ENCODE data around the gene GPR39. TPM values are rescaled to one million over a fixed set of nuclear protein-coding genes. Genes with fewer than 3 reads are reported as not detected.

GPR39 gene
- total RNA-seq, 1 experiment from 2014 or later = 0.50 TPM

DNA sequence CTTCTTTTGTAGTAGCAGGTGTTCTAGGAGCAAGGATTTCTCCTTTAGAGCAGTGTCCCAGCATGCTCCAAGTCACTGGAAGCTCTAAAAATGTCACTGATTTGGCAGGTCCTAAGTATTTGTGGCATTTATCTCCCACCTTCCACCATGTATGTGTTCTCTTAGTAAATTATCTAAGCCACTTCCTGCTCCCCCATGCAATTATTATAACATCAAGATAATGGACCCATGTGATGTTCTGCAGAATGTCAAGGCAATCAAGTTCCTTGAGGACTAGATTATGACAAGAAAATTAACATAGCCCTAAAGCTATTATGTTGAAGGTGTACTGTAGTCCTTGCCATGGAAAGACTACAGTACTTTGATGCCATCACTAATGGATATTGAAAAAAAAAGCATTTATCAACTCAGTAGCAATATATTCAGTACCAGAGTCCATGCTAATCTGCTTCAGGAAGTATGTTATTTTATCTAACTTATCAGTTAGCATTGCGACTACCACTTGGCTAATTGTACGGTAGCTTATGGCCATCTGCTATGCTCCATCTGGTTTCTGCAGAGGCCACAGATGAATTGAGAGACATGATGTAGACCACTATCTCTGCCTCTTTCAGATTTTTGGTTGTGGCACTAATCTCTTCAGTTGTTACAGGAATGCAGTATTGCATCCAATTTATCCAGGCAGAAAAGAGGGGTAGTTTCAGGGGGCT lies 56.7 kb downstream of the GPR39 start:
- Histone ChIP-seq H3K14ac (ENCODE audit: insufficient read depth, low read length) (no peak overlapping the region), H2AFZ (ENCODE audit: low read length) (no peak overlapping the region), H3K27ac (ENCODE audit: insufficient read length, low read depth, low read length) (no peak overlapping the region), H2BK20ac (ENCODE audit: low read depth, low read length, poor library complexity, severe bottlenecking) (no peak overlapping the region), H2BK15ac (ENCODE audit: low read depth, low read length) (no peak overlapping the region), H3K27me3 (ENCODE audit: insufficient read depth, low read length) (no peaks in the 10 kb centered on the region), H3K56ac (ENCODE audit: insufficient read length, low read depth, low read length) (no peak overlapping the region), H4K8ac (replicated peaks; ENCODE audit: insufficient read length, low read depth, low read length) (no peak overlapping the region), H3K4ac (ENCODE audit: low read depth, low read length) (no peak overlapping the region), H3K23me2 (ENCODE audit: insufficient read length, low read depth, low read length, poor library complexity, severe bottlenecking) (no peaks in the 10 kb centered on the region), H3K79me1 (ENCODE audit: insufficient read depth, low read depth, low read length, poor library complexity, severe bottlenecking) (no peaks in the 10 kb centered on the region), H4K20me1 (ENCODE audit: control insufficient read depth, insufficient read depth, insufficient read length) (no peaks in the 10 kb centered on the region), H3K9ac (ENCODE audit: extremely low read depth, insufficient read length, low read length) (no peak overlapping the region), H2BK5ac (ENCODE audit: insufficient read length, low read length) (no peak overlapping the region), H3K4me1 (ENCODE audit: insufficient read depth, low read length) (no peaks in the 10 kb centered on the region), H2BK12ac (ENCODE audit: insufficient read length, low read depth, low read length) (no peak overlapping the region), H3K23ac (ENCODE audit: insufficient read length, low read depth, low read length) (no peak overlapping the region), H3K9me3 (ENCODE audit: control insufficient read depth, low read depth, low read length) (peaks cover 3% of the 10 kb centered on the region), H2AK5ac (ENCODE audit: insufficient read length, low read length) (no peak overlapping the region), H2BK120ac (ENCODE audit: low read depth, low read length, poor library complexity, severe bottlenecking) (no peak overlapping the region), H3T11ph (ENCODE audit: low read length) (no peak overlapping the region), H4K91ac (ENCODE audit: insufficient read length, low read depth, low read length) (no peak overlapping the region), H4K5ac (ENCODE audit: insufficient read length, low read depth, low read length) (no peak overlapping the region), H3K4me2 (ENCODE audit: insufficient read depth, insufficient read length, low read length) (no peak overlapping the region), H3K18ac (ENCODE audit: insufficient read length, low read depth, low read length) (no peak overlapping the region), H3K79me2 (ENCODE audit: insufficient read depth, low read length) (no peaks in the 10 kb centered on the region)
- Mint-ChIP-seq H3K4me3 (no peak overlapping the region), H3K27ac (no peak overlapping the region), H3K9me3 (peaks cover 2 to 3% of the 10 kb centered on the region in 2 experiments; a peak in 4 of 5 replicates), H3K27me3 (ENCODE audit: low read depth) (no peaks in the 10 kb centered on the region), H3K4me1 (no peaks in the 10 kb centered on the region), H3K36me3 (ENCODE audit: insufficient read depth in 1 of 3, low read depth in 3 of 3) (no peaks in the 10 kb centered on the region; a peak in 1 of 7 replicates)
- no CpG with 5 or more reads among the region's 2 CpGs for WGBS (ENCODE audit: extremely low coverage, insufficient read length, low lambda C conversion rate)
- TF ChIP-seq, protein P1, sequence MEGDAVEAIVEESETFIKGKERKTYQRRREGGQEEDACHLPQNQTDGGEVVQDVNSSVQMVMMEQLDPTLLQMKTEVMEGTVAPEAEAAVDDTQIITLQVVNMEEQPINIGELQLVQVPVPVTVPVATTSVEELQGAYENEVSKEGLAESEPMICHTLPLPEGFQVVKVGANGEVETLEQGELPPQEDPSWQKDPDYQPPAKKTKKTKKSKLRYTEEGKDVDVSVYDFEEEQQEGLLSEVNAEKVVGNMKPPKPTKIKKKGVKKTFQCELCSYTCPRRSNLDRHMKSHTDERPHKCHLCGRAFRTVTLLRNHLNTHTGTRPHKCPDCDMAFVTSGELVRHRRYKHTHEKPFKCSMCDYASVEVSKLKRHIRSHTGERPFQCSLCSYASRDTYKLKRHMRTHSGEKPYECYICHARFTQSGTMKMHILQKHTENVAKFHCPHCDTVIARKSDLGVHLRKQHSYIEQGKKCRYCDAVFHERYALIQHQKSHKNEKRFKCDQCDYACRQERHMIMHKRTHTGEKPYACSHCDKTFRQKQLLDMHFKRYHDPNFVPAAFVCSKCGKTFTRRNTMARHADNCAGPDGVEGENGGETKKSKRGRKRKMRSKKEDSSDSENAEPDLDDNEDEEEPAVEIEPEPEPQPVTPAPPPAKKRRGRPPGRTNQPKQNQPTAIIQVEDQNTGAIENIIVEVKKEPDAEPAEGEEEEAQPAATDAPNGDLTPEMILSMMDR (conservative IDR thresholded peaks at IDR 0.05) = no peak
- no peak for DNase-seq

Measured in H9 (cell line).